Activated B cell treated with CpG ODN at 0.5 μM for 24 hours (primary cell): ENCODE results near the gene RRBP1. TPM values are rescaled to one million over a fixed set of nuclear protein-coding genes. Genes with fewer than 3 reads are reported as not detected.
A peak's percentile ranks its signal among the peaks of the same experiment; 100 is the strongest.

Experiments used
- ATAC-seq: fragments of 200-7000 bp; cut with Tn5 transposase; one replicate; pipeline ENCODE4 v1.10.0; 2021; ENCODE audit warnings: low read depth, mild to moderate bottlenecking, moderate library complexity
- CTCF ChIA-PET: fragments of 350-600 bp; sonication (Branson Sonifier 250); formaldehyde crosslinking; loops from one replicate; lab custom pipeline; 2021; ENCODE audit warnings: antibody characterized with exemption; lab: Charles Lee
- POLR2A ChIA-PET: fragments of 350-600 bp; sonication (Branson Sonifier 250); formaldehyde crosslinking; loops from one replicate; lab custom pipeline; 2021; ENCODE audit warnings: antibody characterized with exemption; lab: Charles Lee
- DNase-seq: peaks from one replicate; pipeline ENCODE4 v3.0.0; 2022
- H3K27ac Mint-ChIP-seq: one replicate; pipeline ENCODE4 v1.8.0; 2020; ENCODE audit warnings: mixed read lengths
- H3K27me3 Mint-ChIP-seq: one replicate; pipeline ENCODE4 v1.8.0; 2021; ENCODE audit warnings: mixed read lengths
- H3K36me3 Mint-ChIP-seq: one replicate; pipeline ENCODE4 v1.8.0; 2021; ENCODE audit warnings: low read depth, mixed read lengths
- H3K4me1 Mint-ChIP-seq: one replicate; pipeline ENCODE4 v1.8.0; 2021; ENCODE audit warnings: mixed read lengths
- H3K4me3 Mint-ChIP-seq: one replicate; pipeline ENCODE4 v1.8.0; 2020; ENCODE audit warnings: mild to moderate bottlenecking, mixed read lengths
- H3K9me3 Mint-ChIP-seq: one replicate; pipeline ENCODE4 v1.8.0; 2020; ENCODE audit warnings: mixed read lengths
- CTCF ChIP-seq: fragments of 200-600 bp; IDR thresholded peaks from one replicate; pipeline ENCODE4 v1.8.0; 2022; ENCODE audit warnings: antibody characterized with exemption, mild to moderate bottlenecking
- intact Hi-C: fragments of 100-400 bp; cut with micrococcal nuclease; formaldehyde crosslinking; loops from one replicate; pipeline ENCODE4 v1.15.1; 2024
- total RNA-seq: library from RNA; stranded (reverse); gene quantifications from 2 replicates; pipeline ENCODE4 v1.2.3, GENCODE V29; 2022

Gene RRBP1
- total RNA-seq, 1 donor from 2014 or later, result 22.0 TPM

GRCh38 chr20:17626217-17627007, 55.6 kb downstream of the RRBP1 start:
- no peak for DNase-seq
- no peak for ATAC-seq
- peaks cover 49% of the 10 kb centered on the region for H3K36me3 Mint-ChIP-seq
- no peaks in the 10 kb centered on the region for H3K9me3 Mint-ChIP-seq
- H3K4me1 Mint-ChIP-seq, result no peaks in the 10 kb centered on the region
- no peak overlapping the region for H3K4me3 Mint-ChIP-seq
- H3K27me3 Mint-ChIP-seq, result no peaks in the 10 kb centered on the region
- POLR2A ChIA-PET, result no interaction called here
- intact Hi-C loops, result no loop called here
- no peak overlapping the region for H3K27ac Mint-ChIP-seq
- CTCF ChIA-PET, result no interaction called here
- no peak for TF ChIP-seq CTCF

- DNase-seq, result peak; percentile 9
- no peak for TF ChIP-seq CTCF
- Mint-ChIP-seq H3K4me3 (no peak overlapping the region), H3K27me3 (no peaks in the 10 kb centered on the region), H3K27ac (no peak overlapping the region), H3K9me3 (no peaks in the 10 kb centered on the region), H3K4me1 (no peaks in the 10 kb centered on the region), H3K36me3 (peaks cover 50% of the 10 kb centered on the region)
- ChIA-PET CTCF (no interaction called here), POLR2A (interaction anchor here (1.0 kb wide), 1 partner anchor 10 kb away, joined by 3 read pairs; no protein-coding TSS in a partner anchor)
- intact Hi-C loops, result no loop called here
- no peak for ATAC-seq
These were observed 56.6 kb downstream of the RRBP1 start for GRCh38 chr20:17625246-17626051.

- Mint-ChIP-seq H3K27ac (no peak overlapping the region), H3K27me3 (no peaks in the 10 kb centered on the region), H3K4me3 (no peak overlapping the region), H3K36me3 (peaks cover 52% of the 10 kb centered on the region), H3K4me1 (no peaks in the 10 kb centered on the region), H3K9me3 (no peaks in the 10 kb centered on the region)
- no peak for TF ChIP-seq CTCF
- ATAC-seq, result no peak
- DNase-seq, result peak; percentile 9
- POLR2A ChIA-PET, result interaction anchor here (1.0 kb wide), 1 partner anchor 10 kb away, joined by 3 read pairs; no protein-coding TSS in a partner anchor
- intact Hi-C loops, result no loop called here
- CTCF ChIA-PET, result no interaction called here
These were observed 57.3 kb downstream of the RRBP1 start for GRCh38 chr20:17624551-17625245.

- H3K4me3 Mint-ChIP-seq, result no peak overlapping the region
- no peak for TF ChIP-seq CTCF
- DNase-seq (peak; percentile 11), ATAC-seq (no peak)
- POLR2A ChIA-PET, result no interaction called here
- no peaks in the 10 kb centered on the region for H3K27me3 Mint-ChIP-seq
- no peaks in the 10 kb centered on the region for H3K4me1 Mint-ChIP-seq
- peaks cover 57% of the 10 kb centered on the region for H3K36me3 Mint-ChIP-seq
- no peaks in the 10 kb centered on the region for H3K9me3 Mint-ChIP-seq
- no peak overlapping the region for H3K27ac Mint-ChIP-seq
- intact Hi-C loops, result no loop called here
- CTCF ChIA-PET, result no interaction called here
These were observed 58.0 kb downstream of the RRBP1 start for GRCh38 chr20:17624070-17624469.
